Adrenal gland (tissue), 12 donors: ENCODE results near the gene NUP42. TPM values are rescaled to one million over a fixed set of nuclear protein-coding genes. Genes with fewer than 3 reads are reported as not detected.

ENCODE experiments used
- DNase-seq, 7 donors: peaks; one replicate each; pipeline ENCODE4 v3.0.0-alpha.2; 2019 to 2020
- H3K27ac ChIP-seq, 5 donors: fragments of 200-600 bp; sonication (generic) in 4 of 5; 1 replicate in 3 of 5; 2 replicates in 2 of 5; pipeline versions ENCODE4 v1.5.1 to v1.8.0; 2016 to 2020; ENCODE audit warnings: mild to moderate bottlenecking in 1 of 5
- H3K27me3 ChIP-seq: fragments of 200-600 bp; 2 replicates; pipeline ENCODE4 v1.8.0; 2021
- H3K36me3 ChIP-seq, 2 donors: fragments of 200-600 bp; replicated peaks in 1 of 2; 1 replicate in 1 of 2; 2 replicates in 1 of 2; pipeline versions ENCODE4 v1.5.1 to v1.8.0; 2018 to 2022
- H3K4me1 ChIP-seq, 2 donors: fragments of 200-600 bp; replicated peaks in 1 of 2; 1 replicate in 1 of 2; 2 replicates in 1 of 2; pipeline versions ENCODE4 v1.5.1 to v1.8.0; 2018 to 2021
- H3K4me3 ChIP-seq, 4 donors: fragments of 200-600 bp; sonication (generic) in 3 of 4; one replicate each; pipeline ENCODE4 v1.5.1; 2016 to 2018
- H3K9me3 ChIP-seq, 3 donors: fragments of 200-600 bp; sonication (generic) in 1 of 3; replicated peaks in 1 of 3; 1 replicate in 2 of 3; 2 replicates in 1 of 3; pipeline versions ENCODE4 v1.5.1 to v1.8.0; 2016 to 2021
- POLR2A ChIP-seq, 2 donors: fragments of 450-650 bp; IDR thresholded peaks; one replicate each; pipeline ENCODE4 v1.6.1; 2017; ENCODE audit warnings: antibody characterized with exemption in 2 of 2, mild to moderate bottlenecking in 2 of 2, moderate library complexity in 1 of 2
- WGBS, 4 donors: extraction: QIAGEN DNeasy Blood & Tissue Kit in 2 of 4; methylation state at CpG; one replicate each; pipeline versions ENCODE4 v1.1.5 to v1.1.7; 2013 to 2017; 5-methylcytosine and 5-hydroxymethylcytosine counted together
- intact Hi-C, 2 donors: fragments of 100-400 bp; cut with DNase I; formaldehyde crosslinking; loops; one replicate each; pipeline versions ENCODE4 v1.14.1 to v1.15.0; 2022 to 2023
- polyA plus RNA-seq, 3 donors: library from polyadenylated mRNA; stranded (reverse); fragments of 200-250 nt in 2 of 3; fragments of 350-450 nt in 1 of 3; fragmentation: Illumina TruSeq in 1 of 3; extraction: RNeasy Lipid Tissue Mini Kit (QIAGEN cat#74804) in 1 of 3; gene quantifications; one replicate each; pipeline ENCODE4 v1.2.3, GENCODE V29; 2013 to 2014
- total RNA-seq, 9 donors: library from RNA; depleted of rRNA in 4 of 9; stranded (reverse); fragments of >200 nt in 4 of 9; fragments of 120-200 nt in 1 of 9; fragmentation: NEBNext Ultra II Directional in 1 of 9; extraction: Animal tissue kit (Norgen Biotek cat#: 25700) in 1 of 9; gene quantifications; one replicate each; pipeline versions ENCODE4 v1.1.0 to v1.2.4, GENCODE V29; 2013 to 2023
- TF ChIP-seq, protein P1 (sequence below), 6 experiments: fragments of 450-650 bp in 4 of 6; fragments of 200-600 bp in 2 of 6; sonication (generic) in 1 of 6; IDR thresholded peaks; 1 replicate in 5 of 6; 2 replicates in 1 of 6; pipeline versions ENCODE4 v1.5.1 to v1.8.0; 2016 to 2021; ENCODE audit warnings: antibody characterized with exemption in 6 of 6, mild to moderate bottlenecking in 2 of 6, moderate library complexity in 1 of 6
- donor health status: healthy with polysubstance abuse.
- donor health status: Bipolar disorder and iron deficiency.
- donor health status: DM: yes; HTN: yes; CAD: no.
- donor health status: DM: no; HTN: no; CAD: no.
- donor health status: DM: no; HTN: no; CAD: no.
- donor health status: DM: yes; HTN: yes; CAD: no.

Gene NUP42
- total and polyA plus RNA-seq, 12 donors: 20.6 to 56.2 (median 32.7) TPM

DNA sequence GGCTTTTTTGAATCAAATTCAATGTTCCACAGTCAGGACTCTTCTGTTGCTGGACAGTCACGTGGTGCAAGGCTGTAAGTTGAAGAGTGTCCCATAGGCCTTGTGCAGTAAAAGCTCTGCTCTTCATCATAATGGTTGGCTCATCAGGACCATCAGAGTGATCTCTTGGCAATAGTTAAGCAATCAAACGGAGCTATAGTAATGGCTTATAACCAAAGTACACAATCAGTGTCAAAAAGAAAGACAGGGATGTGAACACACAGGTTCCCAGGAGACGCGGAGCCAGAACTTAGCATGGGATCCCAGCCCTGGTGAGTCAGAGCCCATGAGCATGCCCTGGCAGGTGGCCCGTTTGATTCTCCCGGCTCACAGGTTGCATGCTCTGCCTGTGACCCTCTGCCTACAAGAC, 54.0 kb downstream of the NUP42 start:
- no peak overlapping the region for H3K27ac ChIP-seq
- no peaks in the 10 kb centered on the region for H3K9me3 ChIP-seq
- H3K27me3 ChIP-seq: no peaks in the 10 kb centered on the region
- no peaks in the 10 kb centered on the region for H3K4me1 ChIP-seq
- no peaks in the 10 kb centered on the region for H3K36me3 ChIP-seq
- intact Hi-C loops: no loop called here
- DNase-seq: peak in 5 of 7 donors; percentile 35 to 56 (median 52)
- no peak overlapping the region for H3K4me3 ChIP-seq
- TF ChIP-seq, protein P1, sequence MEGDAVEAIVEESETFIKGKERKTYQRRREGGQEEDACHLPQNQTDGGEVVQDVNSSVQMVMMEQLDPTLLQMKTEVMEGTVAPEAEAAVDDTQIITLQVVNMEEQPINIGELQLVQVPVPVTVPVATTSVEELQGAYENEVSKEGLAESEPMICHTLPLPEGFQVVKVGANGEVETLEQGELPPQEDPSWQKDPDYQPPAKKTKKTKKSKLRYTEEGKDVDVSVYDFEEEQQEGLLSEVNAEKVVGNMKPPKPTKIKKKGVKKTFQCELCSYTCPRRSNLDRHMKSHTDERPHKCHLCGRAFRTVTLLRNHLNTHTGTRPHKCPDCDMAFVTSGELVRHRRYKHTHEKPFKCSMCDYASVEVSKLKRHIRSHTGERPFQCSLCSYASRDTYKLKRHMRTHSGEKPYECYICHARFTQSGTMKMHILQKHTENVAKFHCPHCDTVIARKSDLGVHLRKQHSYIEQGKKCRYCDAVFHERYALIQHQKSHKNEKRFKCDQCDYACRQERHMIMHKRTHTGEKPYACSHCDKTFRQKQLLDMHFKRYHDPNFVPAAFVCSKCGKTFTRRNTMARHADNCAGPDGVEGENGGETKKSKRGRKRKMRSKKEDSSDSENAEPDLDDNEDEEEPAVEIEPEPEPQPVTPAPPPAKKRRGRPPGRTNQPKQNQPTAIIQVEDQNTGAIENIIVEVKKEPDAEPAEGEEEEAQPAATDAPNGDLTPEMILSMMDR (IDR thresholded peaks at IDR 0.05): no peak
- no peak for TF ChIP-seq POLR2A (IDR thresholded peaks at IDR 0.05)
- 54 to 74% (median 67%) methylated on average over 5 to 6 of the region's 6 CpGs for WGBS, 4 donors

DNA sequence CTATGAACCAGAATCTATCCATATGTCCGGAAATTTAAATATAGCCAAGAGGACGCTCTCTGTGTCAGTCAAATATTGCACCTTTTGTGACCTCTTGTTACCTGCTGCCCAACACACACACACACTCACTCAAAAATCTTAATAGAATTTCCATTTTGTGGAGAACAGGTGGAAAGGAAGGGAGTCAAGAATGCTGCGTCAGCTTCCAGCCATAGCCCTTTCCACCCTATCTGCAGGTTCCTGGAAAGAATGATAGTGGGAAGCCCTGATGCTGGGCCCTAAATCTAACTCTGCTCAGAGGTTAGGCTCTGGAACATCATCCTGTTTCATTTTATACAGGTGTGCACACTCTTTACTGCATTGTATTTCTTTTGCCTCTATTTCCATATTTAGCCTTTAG, 55.2 kb downstream of the NUP42 start:
- TF ChIP-seq POLR2A (IDR thresholded peaks at IDR 0.05): no peak
- TF ChIP-seq, protein P1 (IDR thresholded peaks at IDR 0.05): no peak
- Histone ChIP-seq H3K27ac (no peak overlapping the region), H3K4me3 (no peak overlapping the region), H3K4me1 (no peaks in the 10 kb centered on the region), H3K36me3 (no peaks in the 10 kb centered on the region), H3K9me3 (no peaks in the 10 kb centered on the region), H3K27me3 (no peaks in the 10 kb centered on the region)
- WGBS, 4 donors: 89 to 97% (median 93%) methylated on average over 3 of the region's 3 CpGs
- intact Hi-C loops: no loop called here
- DNase-seq: no peak

DNA sequence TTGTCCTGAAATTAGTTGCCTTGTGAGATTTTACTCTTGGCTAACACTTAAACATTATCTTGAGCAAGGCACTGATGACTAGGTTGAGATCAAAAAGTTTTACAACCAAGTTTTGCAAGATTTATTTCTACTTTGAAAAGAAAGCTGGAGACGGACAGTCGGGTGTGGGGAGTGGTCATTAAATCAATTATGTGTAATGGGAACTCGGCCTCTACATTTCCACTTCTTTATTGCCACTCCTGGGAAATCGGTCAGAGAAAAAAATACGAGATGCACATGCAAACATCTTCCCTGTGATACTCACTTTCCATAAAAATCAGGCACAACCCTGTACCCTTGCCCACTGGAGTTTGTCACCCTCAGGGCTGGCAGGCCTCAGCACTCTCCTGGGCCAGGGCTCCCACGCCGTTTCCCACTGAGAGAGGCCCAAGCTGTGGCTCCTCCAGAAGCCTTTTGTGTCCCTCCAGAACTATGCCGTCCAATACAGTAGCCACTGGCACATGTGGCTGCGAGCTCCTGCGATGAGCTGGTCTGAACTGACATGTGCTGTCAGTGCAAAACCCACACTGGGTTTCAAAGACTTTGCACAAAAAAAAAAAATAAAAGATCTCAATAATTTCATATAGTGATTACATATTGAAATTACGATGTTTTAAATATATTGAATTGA, 57.3 kb downstream of the NUP42 start:
- intact Hi-C loops: no loop called here
- Histone ChIP-seq H3K27ac (no peak overlapping the region), H3K9me3 (no peaks in the 10 kb centered on the region), H3K4me3 (no peak overlapping the region), H3K27me3 (no peaks in the 10 kb centered on the region), H3K36me3 (no peaks in the 10 kb centered on the region), H3K4me1 (no peaks in the 10 kb centered on the region)
- 83 to 88% (median 86%) methylated on average over 9 to 11 of the region's 11 CpGs for WGBS, 4 donors
- TF ChIP-seq POLR2A (IDR thresholded peaks at IDR 0.05): no peak
- TF ChIP-seq, protein P1 (IDR thresholded peaks at IDR 0.05): no peak
- DNase-seq: no peak

- Histone ChIP-seq H3K4me1 (no peaks in the 10 kb centered on the region), H3K27me3 (no peaks in the 10 kb centered on the region), H3K27ac (no peak overlapping the region), H3K36me3 (no peaks in the 10 kb centered on the region), H3K4me3 (no peak overlapping the region), H3K9me3 (no peaks in the 10 kb centered on the region)
- 78 to 84% (median 83%) methylated on average over 5 of the region's 5 CpGs for WGBS, 4 donors
- intact Hi-C loops: no loop called here
- DNase-seq: no peak
- TF ChIP-seq, protein P1 (IDR thresholded peaks at IDR 0.05): no peak
- no peak for TF ChIP-seq POLR2A (IDR thresholded peaks at IDR 0.05)
Measured at GRCh38 chr7:23239698-23240097, 57.9 kb downstream of the NUP42 start.
